GM12874 (cell line): Measurements from ENCODE around the gene FGF5.

Experiments
- CTCF ChIP-seq: IDR thresholded peaks from 2 replicates; pipeline ENCODE4 v1.5.1; 2011; ENCODE audit warnings: low read depth, mild to moderate bottlenecking, control low read depth, low read length, moderate library complexity; ENCODE audit not compliant: insufficient read depth

Gene FGF5

GRCh38 chr4:80266253-80266901 is at the start of gene FGF5:
FGF5 (plus strand) TSS chr4:80266664; CDS start chr4:80266825, 161 bp downstream.
- no peak for TF ChIP-seq CTCF

DNA sequence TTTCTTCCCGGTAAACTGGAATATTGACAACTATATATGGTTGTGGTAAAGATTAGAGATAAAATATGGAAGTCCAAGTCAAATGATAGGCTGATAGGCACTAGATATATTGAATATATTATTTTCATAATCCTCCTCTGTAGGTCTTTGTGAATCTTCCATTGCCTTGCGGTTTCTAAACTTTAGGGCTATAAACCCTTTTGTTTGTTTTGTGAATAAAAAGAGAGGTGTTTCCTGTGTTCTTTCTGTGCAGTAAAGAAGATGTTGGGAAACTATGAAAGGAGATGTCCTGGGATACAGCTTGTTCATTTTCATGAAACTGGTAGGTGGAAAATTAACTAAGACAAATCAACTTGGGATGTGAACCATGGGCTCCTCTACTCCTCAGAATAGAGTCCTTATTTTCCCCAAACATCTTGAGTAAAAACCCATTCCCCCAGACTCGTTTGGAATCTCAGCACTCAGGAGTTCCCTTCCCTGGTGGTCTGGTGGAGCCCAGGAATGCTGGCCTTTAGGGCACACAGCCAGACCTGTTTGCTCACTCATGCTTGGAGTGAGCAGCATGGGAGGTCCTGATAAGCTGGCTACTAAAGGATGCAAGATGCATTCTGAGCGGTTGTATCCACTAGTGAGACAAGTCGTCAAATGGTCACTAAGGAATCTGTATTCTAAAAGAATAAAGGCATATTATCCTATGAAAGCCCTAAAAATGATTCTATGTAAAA is 47.0 kb upstream of the FGF5 start:
- TF ChIP-seq CTCF: no peak

- TF ChIP-seq CTCF: no peak
These were observed 45.8 kb upstream of the FGF5 start for GRCh38 chr4:80220711-80221110.

DNA sequence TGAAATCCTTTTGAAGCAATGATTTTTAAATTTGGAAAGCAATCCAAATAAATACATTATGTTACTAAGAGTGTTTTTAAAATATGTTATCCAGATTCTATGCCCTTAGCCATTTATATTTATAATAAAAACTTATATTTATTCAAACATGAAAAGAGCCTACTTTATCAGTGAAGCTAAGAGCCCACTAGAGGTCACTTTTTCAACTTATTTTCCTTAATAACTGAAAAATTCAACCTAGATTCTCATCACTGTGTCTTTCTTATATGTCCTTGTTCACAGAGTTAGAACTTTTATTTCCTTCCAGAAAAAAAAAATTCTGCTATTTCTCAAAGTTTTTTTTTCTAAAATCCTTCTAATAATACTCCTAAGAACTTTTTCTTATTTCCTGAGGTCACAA is 45.3 kb upstream of the FGF5 start:
- no peak for TF ChIP-seq CTCF

- TF ChIP-seq CTCF: no peak
These were observed 40.9 kb upstream of the FGF5 start for GRCh38 chr4:80225595-80225994.

DNA sequence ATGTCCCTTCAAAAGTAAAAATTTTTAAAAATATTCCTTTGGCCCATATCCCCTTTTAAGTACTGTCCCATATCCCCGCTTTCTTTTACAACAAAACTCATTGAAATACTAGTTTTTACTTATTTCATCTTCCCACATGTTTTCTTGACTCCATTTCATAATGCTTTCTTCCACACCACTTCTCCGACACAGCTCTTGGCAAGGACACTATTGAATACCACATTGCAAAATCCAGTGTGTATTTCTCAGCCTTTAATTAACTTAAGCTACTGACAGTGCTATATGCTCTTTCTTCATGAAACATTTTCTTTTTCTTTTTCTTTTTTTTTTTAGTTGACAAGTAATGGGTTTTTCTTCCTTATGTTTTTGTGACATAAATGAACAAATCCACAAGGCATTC is 40.4 kb upstream of the FGF5 start:
- TF ChIP-seq CTCF: no peak

DNA sequence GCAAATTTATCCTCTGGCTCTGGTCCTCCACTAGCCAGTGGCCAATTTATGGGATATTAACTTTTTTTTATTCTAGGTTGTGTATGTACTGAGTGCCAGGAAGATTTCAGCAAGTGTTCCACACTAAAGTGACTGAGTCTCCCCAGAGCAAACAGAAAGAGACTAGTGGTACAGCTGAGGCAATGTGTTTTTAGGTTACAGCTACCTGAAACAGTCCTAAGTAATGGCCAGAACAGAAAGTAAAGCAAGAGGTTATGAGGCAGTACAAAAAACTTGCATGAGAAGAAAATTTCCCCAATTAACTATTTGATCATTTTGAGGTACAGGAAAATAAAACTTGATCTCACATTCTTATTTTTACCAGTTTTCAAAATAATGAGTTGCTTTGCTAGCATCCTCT is 38.0 kb upstream of the FGF5 start:
- no peak for TF ChIP-seq CTCF
